NCI-H2107 (cell line): Measurements from ENCODE around the gene MTUS2.

Source experiments
- DNase-seq: peaks from one replicate; lab custom pipeline; 2025; lab: John Stamatoyannopoulos, UW

MTUS2 gene

DNA sequence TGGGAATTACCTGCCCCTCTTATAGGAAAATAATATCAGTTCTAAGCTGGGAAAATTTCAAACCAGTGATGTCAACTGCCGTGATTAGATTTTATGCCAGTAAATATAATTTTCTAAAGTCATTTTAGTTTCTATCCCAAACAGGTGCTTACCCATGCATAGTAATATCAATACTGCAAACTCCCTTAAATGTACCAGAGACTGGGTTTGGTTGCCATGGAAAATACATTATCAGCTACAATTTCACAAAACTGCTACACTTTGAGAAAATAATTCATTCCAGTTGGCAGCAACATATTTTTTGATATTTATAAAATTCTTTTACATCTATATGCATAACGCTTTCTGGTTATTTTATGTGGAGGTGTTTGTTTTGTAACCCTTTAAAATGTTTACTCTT, 631.8 kb downstream of the MTUS2 start:
- DNase-seq: no peak

DNA sequence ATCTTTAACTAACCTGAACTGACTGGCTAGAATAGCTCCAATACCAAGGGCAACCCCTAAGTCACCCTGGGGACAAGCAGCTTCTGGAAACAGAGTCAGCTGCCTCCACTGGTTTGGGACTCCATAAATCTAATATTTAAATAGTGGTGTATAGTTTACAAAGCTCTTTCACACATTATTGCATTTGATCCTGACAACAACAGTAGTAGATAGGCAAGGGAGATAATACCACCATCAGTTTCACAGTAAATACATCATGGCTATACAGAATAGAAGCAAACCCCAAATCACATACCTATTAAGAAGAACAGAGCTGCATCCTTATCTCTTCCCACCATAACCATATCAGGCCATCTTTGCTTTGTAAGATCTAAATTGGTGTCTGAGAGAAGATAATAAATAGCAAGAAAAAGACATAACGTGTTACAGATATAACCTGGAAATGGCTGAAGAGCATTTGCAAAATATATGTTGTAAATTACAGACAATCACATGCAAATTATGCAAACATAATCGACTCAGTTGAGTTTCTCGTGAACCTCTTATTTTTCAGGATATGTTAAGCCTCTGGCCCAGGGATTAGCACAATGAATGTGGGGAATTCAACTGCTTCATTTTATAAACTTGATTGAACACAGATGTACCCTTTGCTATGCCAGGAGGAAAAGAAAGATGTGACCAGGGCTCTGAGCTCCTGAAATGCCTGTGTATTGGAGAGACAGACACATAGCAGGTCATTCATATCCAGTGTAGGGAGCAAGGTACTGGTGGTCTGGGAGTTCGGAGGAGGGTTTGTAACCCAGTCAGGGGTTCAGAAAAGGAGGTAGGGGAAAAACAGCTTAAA, 632.9 kb downstream of the MTUS2 start:
- DNase-seq: no peak

DNA sequence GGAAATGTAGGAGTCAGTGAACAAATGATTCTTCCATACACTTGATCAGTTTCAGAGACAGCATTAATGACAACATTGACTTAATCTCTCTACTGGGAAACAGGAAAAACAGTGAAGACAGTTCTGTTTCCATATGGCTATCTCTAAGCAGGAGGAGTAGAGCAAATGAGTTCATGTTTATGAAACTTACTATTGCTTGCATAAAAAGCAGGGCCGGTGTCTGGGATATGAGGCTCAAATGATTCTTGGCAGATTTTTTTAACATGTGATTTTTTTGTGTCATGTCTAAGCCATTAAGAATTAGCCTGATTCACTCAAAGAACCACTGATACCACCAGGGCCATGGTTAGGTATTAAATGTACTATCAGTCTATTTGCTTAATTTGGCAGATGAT, 633.5 kb downstream of the MTUS2 start:
- DNase-seq: no peak

DNA sequence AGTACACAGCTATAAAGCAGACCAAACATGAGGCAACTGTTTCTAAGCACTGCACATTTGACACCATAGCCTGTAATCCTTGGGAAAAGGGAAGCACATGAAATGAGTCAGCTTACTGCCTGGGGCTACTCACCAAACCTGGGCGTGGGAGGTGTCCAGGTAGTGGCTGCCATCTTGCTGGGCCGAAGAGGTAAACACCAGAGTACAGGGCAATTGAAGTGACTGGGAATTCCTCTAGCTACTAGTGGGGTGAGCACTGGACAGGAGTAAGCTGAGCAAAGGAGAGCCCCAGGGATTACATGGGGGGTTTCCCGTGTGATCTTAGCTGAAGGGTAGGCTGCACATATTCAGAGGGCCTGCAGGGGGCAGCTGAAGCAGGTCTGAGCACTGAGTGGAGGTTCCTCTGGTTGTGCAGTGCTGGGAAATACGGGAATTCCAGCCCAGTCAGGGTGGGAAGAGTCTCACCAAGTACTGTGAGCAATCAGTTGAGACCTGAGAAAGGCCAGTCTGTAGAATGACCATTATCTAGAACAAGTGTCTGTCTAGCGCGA, 634.9 kb downstream of the MTUS2 start:
- DNase-seq: no peak

DNA sequence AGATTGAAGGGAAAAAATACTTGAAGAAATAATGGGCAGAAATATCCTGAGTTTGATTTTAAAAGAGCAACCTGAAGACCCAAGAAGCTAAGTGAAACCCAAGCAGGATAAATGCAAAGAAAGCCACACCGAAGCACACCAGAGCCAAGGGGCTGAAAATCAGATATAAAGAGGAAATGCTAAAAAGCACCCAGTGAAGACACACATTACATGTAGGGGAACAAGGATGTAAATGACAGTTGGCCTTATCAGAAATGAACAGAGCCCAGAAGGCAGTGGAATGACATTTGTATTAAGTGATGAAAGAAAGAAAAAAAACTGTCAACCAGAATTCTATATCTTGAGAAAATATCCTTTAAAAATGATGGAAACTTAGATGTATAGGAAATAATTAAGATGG, 636.3 kb downstream of the MTUS2 start:
- DNase-seq: no peak

DNA sequence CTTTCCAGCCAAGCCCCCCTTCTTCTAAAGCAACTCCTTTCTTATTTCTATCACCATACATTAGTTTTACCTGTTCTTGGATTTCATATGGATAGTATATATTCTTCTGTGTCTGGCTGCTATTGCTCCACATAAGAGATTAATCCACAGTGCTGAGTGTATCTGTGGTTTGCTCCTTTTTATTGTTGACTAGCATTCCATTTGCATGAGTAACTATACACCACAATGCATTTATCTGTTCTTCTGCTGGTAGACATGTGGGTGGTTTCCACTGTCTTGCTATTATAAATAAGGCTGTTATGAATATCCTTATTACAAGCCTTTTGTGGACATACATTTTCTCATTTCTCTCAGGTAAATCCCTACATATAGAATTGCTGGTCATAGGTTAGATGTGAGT, 637.2 kb downstream of the MTUS2 start:
- DNase-seq: no peak

DNA sequence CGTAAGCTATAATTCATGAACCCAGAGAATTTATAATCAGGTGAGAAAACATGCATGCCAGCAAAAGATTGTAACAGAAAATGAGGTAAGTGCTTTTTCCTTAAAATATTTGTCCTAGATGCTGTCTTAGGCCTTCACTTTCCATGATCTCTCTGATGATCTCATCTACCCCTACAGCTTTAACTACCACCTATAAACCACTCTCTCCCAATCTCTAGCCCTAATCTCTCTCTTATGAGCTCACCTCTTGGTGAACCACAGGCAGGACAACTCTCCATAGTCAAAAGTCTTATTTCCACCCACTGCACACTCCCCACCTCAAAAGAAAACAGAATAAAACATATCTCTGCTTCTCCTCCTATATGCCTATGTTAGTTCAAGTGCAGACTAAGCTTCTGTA, 638.3 kb downstream of the MTUS2 start:
- no peak for DNase-seq

DNA sequence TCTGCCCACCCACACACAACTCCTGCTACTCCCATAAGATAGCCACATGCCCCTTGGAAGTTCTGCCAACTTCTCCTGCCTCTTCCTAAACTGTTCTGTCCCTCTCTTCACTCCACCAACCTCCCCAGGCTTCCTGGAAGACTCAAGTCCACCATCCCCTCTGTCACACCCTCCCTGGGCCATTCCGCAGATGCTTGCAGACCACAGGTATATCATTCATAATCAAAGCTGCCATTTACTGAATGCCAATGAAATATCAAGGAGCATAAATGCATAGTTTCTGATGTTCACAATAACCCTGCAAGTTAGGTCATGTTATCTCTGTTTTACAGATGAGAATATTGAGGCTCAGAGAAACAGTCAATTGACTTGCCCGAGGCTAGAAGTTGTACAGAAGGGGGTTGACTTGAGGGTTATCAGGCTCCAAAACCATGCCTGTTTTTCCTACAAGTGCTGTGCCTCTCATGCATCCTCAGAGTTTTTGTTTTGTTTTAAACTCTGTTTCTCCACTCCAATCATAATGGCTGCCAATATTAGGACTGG, 639.7 kb downstream of the MTUS2 start:
- no peak for DNase-seq

DNA sequence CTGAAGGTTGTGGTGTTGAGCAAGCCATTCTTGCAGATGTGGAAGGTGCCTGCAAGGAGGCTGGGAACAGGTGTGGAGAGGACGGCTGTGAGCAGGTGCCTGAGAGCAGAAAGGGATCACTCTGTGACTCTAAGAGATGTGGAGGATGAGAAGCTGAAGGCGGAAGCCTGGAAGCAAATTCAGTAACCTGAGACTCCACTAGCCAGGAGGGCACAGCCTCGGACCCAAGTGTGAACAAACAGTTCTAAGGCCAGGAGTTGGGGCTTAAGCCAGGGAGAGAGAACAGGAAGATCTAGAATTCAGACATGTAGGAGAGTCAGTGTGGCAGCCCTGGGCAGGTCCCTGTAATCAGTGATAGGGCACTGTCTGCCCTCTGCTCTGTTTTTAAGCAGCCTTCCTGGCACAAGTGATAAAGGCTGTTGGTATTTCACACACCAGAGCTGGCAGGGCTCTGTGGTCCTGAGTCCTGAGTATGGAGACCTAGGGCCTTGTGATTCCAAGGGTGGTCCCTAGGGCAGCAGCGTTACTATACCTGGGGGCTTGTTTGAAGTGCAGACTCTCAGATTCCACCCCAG, 644.1 kb downstream of the MTUS2 start:
- DNase-seq: no peak

DNA sequence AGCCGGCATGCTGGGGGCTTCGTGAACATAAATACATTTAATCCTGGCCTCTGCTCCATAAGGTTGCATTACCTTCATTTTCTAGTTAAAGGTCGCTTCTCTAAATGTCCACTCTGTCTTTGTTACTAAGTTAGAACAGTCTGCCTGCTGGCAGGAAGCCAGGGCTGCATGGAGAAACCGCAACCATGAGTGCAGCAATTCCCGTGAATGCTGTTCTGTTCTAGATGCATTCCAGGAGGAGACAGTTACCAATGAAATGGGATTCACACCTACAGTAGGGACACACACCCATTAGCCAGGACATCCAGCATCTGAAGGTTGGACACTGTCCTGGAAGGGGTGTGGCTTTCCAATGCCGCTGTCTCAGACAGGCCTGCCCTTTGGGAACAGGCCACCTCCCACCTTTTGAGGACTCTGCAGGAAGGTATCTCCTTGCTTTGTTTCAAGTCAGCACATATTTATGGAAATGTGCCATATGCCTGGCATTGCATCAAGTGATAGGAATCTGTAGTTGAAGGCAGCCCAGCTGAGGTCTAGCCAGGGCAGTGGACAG, 645.7 kb downstream of the MTUS2 start:
- no peak for DNase-seq

DNA sequence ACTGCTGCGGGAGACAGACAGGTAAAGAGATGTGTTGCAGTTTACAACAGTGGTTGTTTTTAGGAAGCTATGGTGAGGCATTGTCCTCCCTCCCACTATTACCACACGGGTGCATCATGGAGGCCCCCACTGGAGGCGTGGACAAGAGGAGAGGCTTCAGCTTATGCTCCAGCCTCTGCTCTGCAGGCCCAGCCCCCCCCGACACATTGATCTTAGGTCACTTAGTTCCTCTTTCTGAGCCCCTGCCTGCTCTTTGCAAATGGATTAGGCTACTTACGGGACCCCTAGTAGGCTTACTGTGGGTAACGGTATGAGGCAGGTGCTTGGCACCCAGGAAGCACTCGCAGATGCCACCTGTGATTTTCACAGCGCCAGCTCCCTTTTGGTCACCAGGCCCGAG, 651.4 kb downstream of the MTUS2 start:
- no peak for DNase-seq

DNA sequence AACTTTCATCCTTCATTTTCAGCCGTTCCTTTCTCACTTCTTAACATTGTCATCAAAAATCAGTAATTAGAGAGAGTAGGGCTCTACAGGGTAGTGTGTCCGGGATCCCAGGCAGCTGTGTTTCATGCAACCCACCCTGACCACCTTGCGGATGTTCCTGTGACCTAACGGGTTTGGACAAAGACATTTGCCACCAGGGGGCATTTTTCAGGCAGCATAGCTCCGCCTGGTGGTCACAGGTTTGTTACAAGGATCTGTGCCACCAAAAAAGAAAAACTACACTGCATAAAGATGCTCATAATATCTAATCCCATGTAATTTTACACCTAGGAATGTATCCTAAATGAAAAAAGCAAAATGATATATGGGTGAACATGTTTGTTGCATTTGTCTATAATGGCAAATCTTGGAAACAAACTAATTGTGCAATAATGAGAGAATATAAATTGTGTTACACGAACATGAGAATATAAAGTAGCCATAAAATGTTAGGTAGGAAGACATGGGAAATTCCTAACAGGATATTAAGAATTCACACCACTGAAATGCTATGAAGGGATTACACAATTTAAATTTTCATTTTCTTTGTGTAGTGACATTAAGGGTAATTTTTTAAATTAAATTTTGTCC, 652.3 kb downstream of the MTUS2 start:
- DNase-seq: no peak

DNA sequence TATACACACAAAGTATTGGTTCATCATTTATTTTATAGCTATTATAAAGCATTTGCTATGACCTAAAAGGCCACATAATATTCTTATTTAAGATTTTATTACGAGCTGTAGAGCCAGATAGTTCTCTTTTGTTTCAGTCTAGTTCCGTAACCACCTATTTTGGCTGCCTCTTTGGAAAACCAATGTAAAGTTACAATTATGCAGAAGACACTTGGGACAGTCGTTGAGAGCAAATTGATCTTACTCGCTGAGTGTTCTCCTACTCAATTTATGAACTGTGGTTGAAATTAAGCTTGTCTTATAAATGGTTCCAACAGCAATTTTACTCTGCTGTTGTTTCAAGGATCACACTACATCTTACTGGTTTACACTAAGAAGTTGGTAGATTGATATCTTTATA, 653.0 kb downstream of the MTUS2 start:
- DNase-seq: no peak

DNA sequence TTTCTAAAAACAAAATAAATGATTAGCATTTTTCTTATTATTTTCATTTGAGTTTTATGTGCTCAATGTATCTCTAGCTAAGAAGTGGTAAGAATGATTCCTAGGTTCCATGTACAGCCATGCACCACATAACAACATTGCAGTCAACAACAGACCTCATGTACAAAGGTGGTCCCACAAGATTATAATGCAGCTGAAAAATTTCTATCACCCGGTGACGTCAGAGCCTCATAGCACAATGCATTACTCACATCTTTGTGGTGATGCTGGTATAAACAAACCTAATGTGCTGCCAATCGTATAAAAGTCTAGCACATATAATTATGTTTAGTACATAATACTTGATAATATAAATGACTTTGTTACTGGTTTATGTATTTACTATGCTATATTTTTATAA, 654.9 kb downstream of the MTUS2 start:
- no peak for DNase-seq

DNA sequence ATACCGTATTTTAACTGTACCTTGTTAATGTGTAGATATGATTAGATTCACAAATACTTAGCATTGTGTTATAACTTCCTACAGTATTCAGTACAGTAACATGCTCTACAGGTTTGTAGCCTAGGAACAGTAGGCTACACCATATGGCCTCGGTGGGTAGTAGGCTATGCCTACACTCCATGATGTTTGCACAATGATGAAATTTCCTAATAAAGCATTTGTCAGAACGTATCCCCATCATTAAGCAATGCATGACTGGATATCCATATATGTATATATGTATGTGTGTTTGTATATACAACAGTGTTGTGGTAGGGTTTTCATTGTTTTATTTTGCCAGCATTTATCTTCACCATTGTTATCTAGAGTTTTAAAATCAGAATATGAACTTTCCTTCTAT, 655.9 kb downstream of the MTUS2 start:
- no peak for DNase-seq

DNA sequence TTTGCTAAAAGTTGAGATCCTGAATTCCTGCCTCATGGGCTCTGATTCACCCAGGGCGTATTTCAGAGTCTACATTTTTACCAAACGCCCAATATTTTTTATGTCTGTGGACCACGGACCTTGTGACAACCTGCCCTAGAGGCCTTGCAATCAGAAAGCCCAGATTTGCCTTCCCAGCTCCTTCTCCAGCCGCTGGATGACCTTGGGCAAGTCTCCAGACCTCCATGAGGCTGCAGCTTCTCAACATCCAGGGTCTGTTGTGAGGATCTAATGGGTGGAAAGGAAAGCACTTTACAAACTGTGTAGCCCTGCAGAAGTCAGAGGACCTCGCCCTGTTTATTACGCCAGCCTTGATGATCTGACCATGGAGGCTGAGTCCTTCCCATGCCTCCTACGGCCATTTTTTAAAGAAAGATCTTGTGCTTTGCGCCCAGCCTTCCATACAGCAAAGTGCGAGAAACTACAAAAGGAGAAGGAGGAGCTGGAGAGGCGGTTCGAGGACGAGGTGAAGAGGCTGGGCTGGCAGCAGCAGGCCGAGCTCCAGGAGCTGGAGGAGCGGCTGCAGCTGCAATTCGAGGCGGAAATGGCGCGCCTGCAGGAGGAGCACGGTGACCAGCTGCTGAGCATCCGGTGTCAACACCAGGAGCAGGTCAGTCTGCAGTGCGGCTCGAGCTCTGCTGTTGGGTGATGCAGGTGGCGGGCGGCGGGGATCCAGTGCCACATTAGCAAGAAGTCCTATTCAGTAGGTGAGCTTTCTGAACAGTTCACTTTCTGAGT, 659.8 kb downstream of the MTUS2 start:
- DNase-seq: no peak

DNA sequence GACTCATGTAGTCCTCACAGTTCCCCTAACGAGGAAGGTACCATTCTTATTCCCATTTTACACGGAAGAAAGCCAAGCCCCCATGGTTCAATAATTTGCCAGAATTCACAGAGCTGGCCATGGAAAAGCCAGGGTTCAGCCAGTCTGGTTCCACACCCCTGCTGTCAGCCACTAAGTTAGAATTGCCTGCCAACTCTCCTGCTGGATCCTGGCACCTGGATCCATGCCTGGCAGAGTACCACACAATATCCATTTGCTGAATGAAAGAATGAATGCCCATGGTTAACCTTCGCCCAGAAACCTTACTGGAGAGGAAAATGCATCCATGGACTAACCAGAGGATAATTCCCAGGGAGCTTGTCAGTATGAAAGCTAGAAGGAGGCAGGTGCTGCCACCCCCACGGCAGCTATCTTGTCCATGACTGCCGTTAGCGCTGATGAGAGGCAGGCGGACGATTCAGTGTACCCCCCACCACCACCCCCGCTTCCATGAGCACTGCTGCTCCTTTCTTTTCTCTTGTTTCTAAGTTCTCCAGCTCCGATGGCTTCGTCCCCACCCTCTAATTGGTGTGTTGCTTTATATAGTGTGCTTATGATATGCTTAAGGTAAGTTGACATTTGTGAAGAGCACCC, 660.9 kb downstream of the MTUS2 start:
- no peak for DNase-seq

DNA sequence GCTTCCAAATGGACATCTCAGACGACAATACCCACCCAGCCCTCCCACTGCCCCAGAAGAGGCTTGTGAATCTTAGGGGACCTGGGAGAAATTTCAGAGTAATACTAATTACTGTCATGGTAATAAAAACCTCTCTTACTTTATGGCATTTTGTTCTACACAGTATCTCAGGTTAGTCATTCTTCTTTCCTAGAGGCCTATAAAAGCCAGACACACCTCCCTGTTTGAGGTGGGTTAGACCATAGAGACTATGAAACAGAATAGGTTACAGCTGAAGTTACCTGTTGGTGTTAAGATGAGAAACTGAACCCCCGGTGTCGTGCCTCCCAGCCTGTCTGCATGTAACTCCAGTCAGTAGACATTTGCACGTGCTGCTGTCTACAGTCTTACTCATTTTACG, 661.5 kb downstream of the MTUS2 start:
- DNase-seq: no peak

DNA sequence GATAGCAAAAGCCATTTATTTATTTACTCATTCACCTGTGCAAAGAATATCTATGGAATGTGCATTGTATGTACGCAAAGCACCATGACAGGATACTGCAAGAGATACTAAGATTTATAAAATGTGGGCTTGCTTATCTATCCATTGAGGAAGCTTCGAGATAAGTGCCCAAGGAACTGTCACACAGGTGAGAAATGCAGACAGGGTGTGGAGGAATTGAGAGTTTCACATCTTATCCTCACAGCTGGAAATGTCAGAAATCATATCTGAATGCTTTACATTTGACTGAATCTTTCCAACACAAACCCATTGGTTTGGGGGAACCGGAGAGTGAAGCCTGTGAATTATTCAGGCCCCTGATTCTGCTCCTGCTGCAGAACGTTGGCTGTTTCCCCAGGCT, 662.4 kb downstream of the MTUS2 start:
- no peak for DNase-seq

DNA sequence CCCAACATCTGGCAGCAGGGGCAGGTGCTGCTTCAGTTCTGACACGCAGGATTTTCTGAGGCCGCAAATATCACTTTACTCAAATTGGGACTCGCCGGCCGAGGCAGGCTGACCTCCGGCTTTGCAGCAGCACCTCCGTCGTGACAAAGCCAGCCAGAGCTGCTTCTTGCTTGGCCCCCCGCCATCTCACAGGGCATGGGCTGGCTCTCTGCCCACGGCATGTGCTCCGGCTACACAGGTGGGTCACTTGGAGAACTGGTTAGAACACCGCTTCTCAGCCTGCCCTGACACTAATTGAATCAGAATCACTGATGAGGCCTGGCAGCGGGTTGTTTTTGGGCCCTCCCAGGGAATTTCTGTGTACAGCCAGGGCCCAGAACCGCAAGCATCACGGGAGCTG, 663.1 kb downstream of the MTUS2 start:
- DNase-seq: no peak

DNA sequence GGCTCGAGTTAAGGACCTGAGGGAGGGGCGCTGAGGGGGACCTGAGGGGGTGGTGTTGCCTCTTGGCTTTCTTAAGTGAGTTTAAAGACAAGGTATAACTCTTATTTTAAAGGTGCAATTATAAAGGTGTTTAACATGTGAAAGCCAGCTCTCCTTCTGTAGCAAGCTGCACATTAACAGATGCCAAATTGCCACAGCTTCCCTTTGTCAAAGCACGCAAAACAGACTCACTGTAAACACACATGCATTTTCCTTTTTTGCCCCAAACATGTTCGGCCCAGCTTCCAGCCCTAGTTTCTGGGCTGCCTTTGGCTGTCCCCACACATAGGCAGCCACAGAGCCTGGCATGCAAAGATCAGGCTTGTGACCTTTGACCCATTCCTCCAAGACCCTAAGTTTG, 663.5 kb downstream of the MTUS2 start:
- DNase-seq: no peak
